AG08395 (cell line): ENCODE data around the gene EIF5A.

Experiments
- DNase-seq: peaks from one replicate; pipeline ENCODE4 v3.0.0; 2012; ENCODE audit warnings: mixed read lengths, low spot score

Gene EIF5A

DNA sequence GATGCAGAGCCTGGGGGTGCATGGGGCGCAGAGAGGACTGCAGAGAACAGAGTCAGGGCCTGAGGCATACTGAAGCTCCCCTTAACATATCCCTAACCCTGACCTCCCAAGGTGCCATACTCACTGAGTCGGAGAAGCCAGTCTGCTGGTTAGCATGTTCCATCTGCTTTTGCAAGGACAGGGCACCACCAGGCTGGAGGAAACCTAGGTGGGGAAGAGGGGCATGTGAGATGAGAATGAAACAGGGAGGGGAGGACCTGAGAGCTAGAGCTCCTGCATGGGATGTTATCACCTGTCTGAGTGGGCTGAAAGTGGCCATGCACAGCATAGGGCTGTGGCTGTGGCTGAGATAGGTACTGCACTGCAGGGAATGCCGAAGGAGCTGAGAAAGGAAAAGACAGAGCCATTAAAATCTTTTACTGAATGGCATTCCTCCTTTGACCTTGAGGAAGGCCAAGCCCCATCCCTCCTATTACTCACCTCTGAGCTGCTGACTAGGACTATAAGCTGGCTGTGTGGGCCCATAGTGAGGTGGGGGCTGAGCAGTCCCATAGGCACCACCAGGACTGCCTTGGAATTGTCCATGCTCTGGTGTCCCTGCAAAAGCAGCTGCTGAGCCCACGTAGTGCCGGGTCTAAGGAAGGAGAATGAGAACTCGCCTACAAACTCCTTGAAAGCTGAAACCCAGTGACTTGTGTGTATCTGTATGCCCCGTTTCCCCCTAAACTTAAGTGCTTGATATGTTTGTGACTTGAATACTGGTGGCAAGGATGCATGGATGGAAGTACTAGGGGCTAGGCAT, 5.9 kb downstream of the EIF5A start:
- DNase-seq = no peak

DNA sequence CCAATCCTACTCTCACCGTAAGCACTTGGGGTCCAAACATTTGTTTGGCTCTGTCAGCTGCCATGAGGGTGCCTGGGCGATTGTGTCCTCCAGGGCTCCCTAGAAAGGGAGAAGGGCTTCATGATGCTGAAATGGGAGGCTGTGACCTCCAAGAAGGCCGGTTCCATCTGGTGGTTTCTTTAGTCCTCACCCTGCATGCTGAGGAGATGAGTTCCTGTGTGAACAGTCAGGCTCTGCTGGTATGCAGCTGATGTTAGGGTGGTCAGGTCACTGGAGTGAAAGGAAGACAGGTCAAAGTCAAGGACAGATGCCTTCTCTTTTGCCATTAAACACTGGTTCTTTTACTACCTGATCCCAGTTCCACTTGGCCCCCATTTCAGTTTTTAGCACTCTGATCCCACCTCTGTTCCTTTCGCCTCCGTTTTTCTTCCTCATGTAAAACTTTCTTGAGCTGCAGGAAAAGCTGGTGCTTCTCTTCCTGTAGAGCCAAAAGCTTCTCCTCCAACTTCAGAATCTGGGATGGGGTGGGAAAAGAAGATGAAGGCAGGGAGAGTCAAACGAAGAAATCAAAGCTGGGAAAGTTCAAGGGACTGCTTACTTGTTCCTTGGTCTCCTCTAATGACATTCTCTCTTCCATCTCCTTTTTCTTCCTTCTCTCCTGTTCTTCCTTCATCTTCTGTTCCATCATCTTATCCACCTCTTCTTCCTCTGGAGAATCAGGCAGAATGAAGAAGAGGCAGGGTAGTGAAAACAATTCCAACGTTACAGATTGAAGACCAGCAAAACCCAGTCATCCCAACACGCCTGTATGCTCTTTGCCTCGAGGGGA, 6.7 kb downstream of the EIF5A start:
- DNase-seq = no peak

DNA sequence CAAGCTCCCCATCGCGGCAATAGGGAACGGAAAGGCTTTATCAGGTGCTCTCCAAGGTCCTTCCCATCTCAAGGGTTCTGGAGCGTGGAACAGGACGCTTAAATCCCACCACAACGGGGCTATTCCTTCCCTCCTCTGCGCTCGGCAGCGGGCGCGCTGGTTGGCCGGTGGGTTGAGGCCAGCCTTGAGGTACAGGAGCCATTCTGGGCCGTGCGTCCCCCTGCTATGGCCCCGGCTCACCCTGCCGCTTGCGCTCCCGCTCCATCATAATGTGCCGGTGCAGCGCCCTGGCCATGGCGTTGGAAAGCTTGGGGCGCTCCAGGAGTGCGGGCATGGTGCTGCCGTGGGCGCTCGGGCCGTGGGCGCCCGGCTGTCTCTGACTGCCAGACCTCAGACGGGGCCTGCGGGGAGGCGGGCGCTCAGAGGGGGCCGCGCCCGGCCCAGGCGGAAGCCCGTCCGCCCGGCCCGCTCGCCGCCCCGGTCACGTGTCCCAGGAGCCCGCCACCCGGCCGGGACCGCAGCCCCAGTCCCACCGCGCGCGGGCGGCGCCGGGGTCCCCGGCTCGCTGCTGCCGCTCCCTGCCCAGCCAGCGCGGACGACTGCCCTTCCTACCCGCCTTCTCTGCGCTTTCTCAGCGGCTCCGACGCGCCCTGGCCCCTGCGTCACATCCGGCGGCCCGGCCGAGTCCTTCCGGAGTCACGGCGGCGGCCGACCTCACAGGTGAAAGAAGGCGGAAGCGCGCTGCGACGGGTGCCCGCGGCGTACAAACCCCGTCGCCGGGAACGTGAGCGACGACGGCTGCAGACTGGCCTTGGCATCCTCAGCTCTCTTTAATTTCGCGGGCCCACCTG, 7.5 kb downstream of the EIF5A start, which contains the start of gene GPS2:
Gene GPS2, minus strand, starts transcription at position 642 of the 851 bp plus-strand sequence. Its CDS starts 308 bp downstream, at position 334.
- peak; percentile 87 for DNase-seq

DNA sequence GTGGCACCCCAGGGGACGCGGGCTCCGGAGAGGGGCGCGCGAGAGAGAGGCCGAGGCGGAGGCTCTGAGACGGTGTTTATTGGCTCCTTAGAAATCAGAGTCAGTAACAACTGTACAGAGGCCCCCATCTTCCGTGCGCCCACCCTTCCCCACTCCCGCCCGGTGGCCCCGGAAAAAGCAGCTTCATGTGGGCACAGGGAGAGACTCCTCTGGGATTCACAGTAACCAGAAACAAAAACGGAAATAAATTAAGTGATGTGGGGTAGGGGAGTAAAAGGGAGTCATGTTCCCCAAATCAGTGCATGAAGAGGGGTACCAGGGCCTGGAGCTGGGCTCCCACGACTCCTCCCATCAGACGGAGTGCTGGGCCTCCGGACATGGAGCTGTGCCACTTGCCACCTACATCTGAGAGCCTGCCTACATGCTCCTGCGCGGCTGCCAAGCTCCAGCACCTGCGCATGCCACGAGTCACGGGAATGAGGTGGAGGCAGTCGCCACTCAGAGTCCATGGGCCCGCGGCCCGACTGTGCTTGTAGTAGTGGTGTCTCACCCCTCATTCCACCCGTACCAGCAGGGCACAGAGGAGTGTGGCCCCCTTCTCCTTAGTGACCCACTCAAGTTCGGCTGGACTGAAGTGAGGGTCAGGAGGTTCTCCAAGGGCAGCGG, 8.3 kb downstream of the EIF5A start:
- DNase-seq = no peak

DNA sequence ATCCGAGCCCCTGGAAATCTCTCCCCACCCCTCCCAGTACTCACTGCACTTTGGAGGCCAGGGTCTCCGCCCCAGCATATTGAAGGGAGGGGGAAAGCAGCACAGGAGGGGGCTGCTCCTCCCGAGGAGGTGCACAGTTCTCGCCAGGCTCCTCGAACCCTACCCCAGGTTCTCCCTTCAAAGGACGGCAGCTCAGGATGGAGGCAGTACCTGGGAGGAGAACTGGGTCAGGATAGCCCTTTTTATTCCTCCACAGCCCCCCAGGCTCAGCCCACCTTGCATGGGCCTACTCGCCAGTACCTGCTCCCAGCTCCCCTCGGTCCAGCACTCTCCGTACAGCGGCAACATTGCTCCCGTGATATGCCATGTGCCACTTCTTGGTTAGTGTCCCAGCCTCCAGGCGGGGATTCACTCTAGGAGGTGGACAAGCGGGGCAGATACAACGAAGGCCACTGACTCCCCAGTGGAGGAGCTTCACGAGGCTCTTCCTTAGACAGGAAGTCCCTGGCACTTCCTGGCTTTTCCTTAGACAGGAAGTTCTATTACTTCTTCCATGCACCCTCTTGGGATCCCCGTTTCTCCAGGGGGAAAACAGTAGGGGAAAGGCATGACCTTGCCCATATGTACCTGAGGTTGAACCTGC, 9.9 kb downstream of the EIF5A start:
- DNase-seq = no peak

DNA sequence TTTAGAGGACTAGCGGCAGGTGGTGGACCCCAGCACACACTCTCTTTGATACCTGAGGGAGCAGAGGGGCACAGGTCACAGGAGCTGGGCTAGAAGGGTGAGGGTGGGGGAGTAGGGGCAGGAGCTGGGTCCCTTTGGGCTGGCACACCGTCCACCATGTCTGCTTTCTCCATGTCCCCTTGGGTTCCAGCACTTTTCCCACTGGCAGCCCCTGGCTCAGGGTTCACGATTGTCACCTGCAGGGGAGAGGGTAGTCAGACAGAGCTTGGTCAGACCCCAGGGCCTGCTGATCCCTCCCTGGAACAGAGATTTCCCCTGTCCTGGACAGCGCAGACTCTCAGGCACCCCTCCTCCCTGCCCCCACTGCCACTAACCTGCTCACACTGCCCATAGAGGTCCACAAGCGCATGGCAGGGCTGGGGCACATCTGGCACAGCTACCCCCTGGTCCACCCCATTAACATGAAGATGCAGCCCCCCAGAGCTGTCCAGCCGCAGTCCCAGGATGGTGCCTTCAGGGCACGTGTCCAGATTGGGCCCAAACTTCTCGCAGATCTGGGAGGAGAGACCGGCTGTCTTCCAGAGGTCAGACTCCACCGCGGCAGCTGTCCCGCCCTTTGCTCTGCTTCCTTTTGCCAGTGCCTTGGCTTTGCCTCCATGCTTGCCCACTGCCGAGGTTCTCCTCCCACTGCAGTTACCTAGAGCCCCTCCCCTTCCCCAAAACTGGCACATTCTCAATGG, 10.9 kb downstream of the EIF5A start:
- no peak for DNase-seq

DNA sequence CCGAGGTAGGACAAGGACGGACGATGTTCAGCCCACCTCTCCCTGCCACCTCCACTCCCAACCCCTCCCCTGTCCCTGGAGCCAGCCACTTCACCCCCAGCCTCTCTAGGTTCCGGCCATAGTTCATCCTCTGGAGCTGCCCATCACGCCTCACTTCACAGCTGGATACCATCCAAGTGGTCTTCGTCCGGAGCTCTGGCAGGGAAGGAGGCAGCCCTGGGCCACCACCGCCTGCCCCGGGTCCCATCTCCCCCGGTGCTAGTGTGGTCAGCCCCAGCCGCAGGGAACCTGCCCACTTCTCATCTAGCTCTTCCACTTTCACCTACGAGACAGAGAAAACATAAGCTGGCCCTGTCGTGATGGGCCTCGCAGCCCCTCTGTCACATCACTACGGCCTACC, 14.0 kb downstream of the EIF5A start:
- DNase-seq = no peak

DNA sequence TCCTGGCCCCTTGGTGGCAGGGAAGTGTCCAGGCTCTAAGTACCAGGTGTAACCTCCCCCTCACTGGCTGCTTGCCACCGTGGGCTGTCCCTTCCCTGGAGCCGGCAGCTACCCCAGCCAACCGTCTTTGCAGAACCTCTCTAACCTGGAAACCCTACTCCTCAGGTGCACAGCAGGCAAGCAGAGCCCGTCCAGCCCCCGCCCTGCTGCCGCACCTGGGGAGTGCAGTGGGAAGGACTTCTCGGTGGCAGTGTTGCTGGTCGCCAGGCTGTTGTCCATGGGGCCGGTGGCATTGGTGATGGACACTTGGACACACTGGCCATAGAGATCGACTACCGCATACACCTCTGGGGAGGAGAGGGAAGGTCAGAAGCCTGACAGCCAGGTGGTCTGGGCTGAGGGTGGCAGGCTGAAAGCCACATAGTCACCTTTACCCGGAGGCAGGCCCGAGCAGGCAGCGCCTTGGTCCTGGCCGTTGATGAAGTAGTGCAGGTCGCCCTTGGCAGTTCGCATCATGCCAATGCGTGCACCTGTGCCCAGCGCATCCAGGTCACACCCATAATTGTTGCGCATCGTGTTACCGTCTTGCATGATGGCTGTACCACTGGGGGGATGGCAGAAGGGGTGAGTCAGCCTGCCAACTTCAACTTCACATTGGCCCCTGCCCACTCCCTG, 15.2 kb downstream of the EIF5A start:
- DNase-seq = no peak

DNA sequence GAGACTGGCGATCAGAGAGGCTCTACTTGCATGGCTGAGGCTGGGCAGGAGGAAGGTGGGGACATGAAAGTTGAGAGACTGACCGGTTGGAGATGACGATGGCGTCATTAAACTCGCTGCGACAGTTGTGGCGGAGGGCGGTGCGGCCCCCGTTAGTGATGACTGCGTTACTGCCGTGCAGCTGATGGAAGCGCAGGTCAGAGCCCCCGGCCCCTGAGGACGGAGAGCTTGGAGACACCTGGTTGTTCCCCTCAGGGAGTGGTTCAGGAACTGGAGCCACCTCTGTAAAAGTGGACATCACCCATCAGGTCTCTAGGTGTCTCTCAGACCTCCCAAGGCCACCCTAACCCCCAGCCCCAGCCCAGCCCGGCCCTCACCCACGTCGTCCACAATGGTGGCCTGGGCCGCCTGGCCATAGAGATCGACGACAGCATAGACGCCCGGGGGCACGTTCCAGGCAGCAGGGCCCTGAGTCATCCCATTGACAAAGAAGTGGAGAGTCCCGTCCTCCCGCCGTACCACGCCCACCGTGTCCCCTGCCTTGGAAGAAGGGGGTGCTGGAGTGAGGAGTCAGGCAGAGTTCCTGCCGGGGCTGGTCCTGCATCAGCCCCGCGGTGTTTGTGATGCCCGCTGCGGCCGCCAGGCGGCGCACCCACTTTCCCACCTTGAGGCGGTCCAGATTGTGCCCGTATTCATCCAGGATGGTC, 16.5 kb downstream of the EIF5A start:
- peak; percentile 63 for DNase-seq

DNA sequence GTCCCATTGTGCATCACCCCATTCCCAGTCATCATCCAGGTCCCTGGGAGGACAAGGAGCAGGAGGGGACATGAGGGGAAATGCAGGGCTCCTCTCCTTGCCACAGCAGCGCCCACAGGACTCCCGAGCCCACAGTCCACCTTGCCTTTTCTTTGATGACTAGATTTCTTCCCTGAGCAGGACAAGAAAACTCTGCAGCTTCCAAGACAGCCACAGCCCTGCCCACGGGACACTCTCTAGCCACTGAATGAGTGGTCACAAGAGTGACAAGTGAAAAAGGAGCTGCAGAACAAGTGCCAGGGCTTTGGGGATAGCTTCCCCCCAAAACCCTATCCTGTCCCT, 17.0 kb downstream of the EIF5A start:
- DNase-seq = no peak

DNA sequence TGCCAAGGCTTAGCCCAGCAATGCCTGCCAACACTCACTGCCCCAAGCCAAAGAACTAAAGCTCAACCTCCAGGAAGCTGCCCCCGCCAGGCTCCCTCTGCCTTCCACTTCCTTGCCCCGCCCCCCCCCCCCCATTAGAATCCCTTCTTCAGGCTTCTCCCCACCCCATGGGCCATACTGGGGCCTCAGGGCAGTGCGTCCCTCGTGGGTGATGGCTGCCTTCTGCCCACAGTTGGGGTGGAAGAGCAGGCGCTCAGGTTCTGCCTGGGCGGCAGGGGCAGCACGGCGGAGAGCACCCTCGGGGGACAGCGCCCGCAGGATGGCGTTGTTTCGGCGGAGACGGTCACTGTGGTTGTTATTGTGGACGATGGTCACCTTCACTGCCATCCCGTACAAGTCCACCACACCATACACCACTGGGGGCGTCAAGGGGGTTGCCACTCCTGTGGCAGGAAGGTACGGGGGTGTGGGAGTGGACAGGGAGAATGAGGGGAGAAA, 17.7 kb downstream of the EIF5A start:
- no peak for DNase-seq

DNA sequence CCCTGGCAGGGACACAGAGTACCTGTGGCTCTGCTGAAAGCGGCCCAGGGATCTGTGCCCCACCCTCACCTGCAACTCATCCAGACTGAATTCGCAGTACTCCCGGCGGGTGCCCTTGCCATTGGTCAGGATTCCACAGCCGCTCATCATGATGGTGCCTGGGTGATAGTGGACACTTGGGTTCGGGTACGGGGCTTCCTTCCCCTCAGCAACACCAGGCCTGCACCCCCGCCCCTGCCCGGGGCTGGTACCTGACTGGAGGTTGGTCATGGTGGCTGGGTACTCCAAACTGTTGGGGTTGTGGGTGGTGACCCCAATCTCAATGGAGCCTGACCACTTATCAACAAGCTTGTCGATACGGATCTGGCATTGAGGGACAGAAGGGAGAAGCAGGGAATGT, 18.8 kb downstream of the EIF5A start:
- no peak for DNase-seq

DNA sequence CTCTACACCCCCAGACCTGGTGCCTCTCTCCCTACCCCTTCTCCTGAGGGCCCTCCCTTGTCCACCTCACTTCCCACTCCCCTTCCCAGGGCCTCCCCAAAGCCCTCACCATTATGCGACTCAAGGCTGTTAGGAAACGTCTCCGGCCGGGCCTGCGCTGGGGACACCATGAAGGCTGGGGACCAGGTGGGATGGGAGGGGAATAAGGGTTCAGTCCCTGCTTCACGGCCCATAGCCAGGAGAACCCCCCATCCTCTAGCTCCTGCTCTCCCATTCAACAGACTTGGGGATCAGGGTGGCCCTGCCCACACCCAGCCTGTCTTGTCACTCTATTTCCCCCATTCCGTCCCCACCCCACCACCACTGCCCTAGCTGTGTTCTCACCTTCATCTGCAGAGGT, 19.6 kb downstream of the EIF5A start:
- no peak for DNase-seq

DNA sequence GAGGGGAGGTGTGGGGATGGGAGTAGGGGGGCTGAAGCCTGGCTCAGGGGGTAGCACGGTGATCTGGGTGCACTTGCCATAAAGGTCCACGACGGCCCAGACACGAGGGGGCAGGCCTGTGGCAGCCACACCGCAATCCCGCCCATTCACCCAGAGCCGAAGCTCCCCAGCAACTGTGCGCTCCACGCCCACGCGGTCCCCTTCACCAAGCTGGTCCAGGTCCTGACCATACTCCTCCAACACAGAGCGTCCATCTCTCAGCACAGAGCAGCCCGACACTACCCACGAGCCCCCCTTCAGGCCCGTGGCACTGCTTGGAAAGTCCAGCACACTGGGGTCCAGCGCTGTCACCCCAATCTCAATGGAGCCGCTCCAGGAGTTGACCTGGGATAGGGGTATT, 20.1 kb downstream of the EIF5A start:
- no peak for DNase-seq

DNA sequence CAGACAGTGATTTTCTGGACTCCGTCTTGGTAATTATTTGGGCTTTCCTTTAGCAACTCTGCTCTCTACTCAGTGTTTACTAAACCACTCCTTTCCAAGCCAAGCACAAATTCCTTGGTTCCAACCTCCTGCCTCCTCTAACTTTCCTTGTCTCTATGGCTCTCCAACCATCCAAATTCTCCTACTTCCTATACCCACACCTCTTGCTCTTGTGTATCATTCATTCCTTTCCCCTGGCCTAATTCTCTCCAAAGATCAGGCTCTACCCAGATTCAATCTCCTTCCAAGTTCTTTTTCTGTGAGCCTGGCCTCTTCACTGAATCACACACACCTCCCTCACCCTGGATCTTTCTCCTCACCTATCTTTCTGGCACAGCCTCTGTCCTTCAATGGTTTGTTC, 20.6 kb downstream of the EIF5A start:
- DNase-seq = no peak

DNA sequence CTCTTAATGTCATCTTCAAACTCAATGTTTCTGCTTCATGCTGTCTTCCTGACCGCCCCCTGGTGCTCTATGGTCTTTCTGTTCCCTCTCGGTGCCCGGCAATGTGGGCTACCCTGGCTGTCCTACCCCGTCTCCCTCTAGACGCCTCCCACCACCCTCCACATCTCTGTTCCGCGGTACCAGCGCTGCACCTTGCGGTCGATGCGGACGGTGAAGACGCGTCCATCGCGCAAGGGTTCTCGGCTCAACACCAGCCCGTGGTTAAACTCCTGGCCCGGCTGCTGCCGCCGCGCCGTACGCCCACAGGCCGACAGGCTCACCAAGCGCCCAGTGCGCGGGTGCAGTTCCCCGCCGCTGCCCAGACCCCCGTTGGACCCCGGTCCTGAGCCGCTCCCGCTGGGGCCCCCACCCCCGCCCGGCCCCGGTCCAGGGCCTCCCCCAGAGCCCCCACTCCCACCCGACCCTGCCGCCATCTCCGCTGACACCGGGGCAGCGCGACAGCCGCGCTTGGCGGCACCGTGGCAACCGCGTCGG, 21.5 kb downstream of the EIF5A start, which contains the start of gene NEURL4:
Gene NEURL4, minus strand, starts transcription at position 496 of the 534 bp plus-strand sequence. Its CDS starts 23 bp downstream, at position 473.
- DNase-seq = no peak

DNA sequence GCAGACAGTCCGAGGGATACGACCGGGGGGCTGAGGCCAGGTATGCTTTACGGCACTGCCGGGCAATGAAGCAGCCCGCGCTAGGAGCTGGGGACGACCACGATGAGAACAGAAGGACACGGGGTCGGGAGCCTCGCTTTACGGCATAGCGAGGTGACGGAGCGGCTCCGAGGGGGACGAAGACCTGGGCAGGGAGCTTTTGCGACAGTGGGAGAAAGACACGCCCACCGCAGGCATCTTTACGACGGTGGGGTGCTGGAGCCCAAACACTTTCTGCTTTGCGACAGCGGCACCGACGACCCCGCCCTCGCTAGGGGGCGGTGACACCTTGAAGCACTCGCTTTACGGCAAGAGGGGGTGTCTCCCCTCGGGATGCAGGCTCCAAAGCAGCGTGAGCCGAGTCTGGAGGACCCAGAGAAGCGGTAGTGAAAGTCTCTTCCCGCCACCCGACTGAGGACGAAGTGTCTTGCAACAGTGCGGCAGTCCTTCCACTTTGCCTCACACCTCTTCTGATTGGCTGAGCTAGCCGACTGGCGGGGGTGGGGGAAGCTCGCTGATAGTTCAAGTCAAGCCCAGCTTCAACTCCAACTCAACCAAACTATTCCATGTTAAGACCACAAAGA, 22.1 kb downstream of the EIF5A start:
- peak; percentile 98 for DNase-seq

DNA sequence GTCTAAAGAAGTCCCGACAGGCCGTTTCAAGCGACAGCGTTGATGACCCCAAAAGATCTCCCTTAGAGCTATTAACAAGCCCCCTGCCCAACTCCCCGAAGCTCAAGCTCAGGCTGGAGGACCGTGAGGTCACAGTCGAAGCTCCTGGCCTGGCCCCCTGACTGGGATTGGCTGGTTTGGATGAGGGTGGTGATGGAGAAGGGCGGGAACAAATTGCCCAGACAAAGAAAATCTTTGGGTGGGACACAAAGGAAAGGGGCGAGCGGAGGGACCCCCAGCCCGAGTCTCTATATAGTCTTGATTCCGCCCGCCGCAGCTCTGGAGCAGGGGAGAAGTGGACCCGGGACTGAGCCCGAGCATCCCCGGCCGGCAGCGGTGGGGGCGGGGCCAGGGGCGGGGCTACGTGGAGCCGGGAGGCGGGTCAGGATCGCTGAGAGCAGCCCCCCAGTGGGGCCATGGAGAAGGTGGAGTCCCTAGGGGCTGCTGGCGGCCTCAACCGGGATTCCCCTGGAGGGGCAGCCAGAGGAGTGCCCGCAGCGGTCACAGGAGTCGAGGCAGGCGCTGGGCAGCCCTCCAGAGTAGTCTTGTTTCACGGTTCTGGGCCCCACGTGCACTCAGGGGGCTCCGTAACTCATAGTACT, 22.7 kb downstream of the EIF5A start:
- peak; percentile 91 for DNase-seq
